Dedifferentiated amniotic fluid mesenchymal stem cell (primary cell): ENCODE measurements around the gene IL26.
"Not testable (repeated sequence)": the region's sequence is repeated elsewhere in the genome, so short reads cannot be mapped to it uniquely, and the experiment has no call there.

Experiments used
- DNase-seq: peaks from one replicate; pipeline ENCODE4 v3.0.0-alpha.2; 2016; ENCODE audit errors: extremely low spot score

The IL26 gene

GRCh38 chr12:68199127-68199526 lies 26.5 kb downstream of the IL26 start:
- no peak for DNase-seq

- no peak for DNase-seq
Measured at GRCh38 chr12:68198507-68199086, 27.0 kb downstream of the IL26 start.

- DNase-seq: no peak
Measured at GRCh38 chr12:68190301-68190700, 35.3 kb downstream of the IL26 start.

- DNase-seq: no peak
Measured at GRCh38 chr12:68189821-68190242, 35.8 kb downstream of the IL26 start.

- DNase-seq: no peak
Measured at GRCh38 chr12:68185598-68185997, 40.0 kb downstream of the IL26 start.

- DNase-seq: no peak
Measured at GRCh38 chr12:68180792-68181744, 44.5 kb downstream of the IL26 start.

- DNase-seq: no peak
Measured at GRCh38 chr12:68178774-68179439, 46.7 kb downstream of the IL26 start.

- DNase-seq: no peak
Measured at GRCh38 chr12:68178184-68178583, 47.4 kb downstream of the IL26 start.

GRCh38 chr12:68177562-68177961 lies 48.0 kb downstream of the IL26 start:
- DNase-seq: no peak

- DNase-seq: no peak
Measured at GRCh38 chr12:68176257-68176656, 49.4 kb downstream of the IL26 start.

GRCh38 chr12:68175557-68176061 lies 50.0 kb downstream of the IL26 start:
- DNase-seq: no peak

- DNase-seq: not testable (repeated sequence)
Measured at GRCh38 chr12:68174761-68175160, 50.8 kb downstream of the IL26 start.

- DNase-seq: no peak
Measured at GRCh38 chr12:68173792-68174191, 51.8 kb downstream of the IL26 start.

- DNase-seq: no peak
Measured at GRCh38 chr12:68170726-68171125, 54.9 kb downstream of the IL26 start.

- no peak for DNase-seq
Measured at GRCh38 chr12:68169213-68169889, 56.3 kb downstream of the IL26 start.

- DNase-seq: no peak
Measured at GRCh38 chr12:68166317-68166831, 59.2 kb downstream of the IL26 start.

GRCh38 chr12:68163560-68164081 lies 62.0 kb downstream of the IL26 start:
- no peak for DNase-seq

GRCh38 chr12:68162374-68162773 lies 63.2 kb downstream of the IL26 start:
- DNase-seq: no peak

- no peak for DNase-seq
Measured at GRCh38 chr12:68159681-68160304, 65.8 kb downstream of the IL26 start, which contains the start of gene IFNG. IFNG (minus strand) TSS chr12:68159740; CDS start chr12:68159615, 125 bp downstream.

- no peak for DNase-seq
Measured at GRCh38 chr12:68158432-68158831, 67.2 kb downstream of the IL26 start.

- DNase-seq: no peak
Measured at GRCh38 chr12:68157380-68157779, 68.2 kb downstream of the IL26 start.
